GM23248 (cell line): ENCODE measurements around the gene HTR4.

Source experiments
- EZH2 ChIP-seq: fragments of 200-600 bp; sonication (generic); IDR thresholded peaks from 2 replicates; pipeline ENCODE4 v1.6.1; 2018; ENCODE audit warnings: antibody characterized with exemption, mild to moderate bottlenecking; ENCODE audit not compliant: insufficient read depth, poor library complexity, severe bottlenecking
- EZH2phosphoT487 ChIP-seq: fragments of 200-600 bp; sonication (generic); IDR thresholded peaks from 2 replicates; pipeline ENCODE4 v1.6.1; 2018; ENCODE audit warnings: antibody characterized with exemption, moderate library complexity, mild to moderate bottlenecking, low read depth; ENCODE audit not compliant: insufficient read depth

GRCh38 chr5:148645527-148645926, 8.8 kb downstream of the HTR4 start:
- TF ChIP-seq EZH2phosphoT487 = no peak
- no peak for TF ChIP-seq EZH2
